ENCODE results near the gene TTLL11.

DNA sequence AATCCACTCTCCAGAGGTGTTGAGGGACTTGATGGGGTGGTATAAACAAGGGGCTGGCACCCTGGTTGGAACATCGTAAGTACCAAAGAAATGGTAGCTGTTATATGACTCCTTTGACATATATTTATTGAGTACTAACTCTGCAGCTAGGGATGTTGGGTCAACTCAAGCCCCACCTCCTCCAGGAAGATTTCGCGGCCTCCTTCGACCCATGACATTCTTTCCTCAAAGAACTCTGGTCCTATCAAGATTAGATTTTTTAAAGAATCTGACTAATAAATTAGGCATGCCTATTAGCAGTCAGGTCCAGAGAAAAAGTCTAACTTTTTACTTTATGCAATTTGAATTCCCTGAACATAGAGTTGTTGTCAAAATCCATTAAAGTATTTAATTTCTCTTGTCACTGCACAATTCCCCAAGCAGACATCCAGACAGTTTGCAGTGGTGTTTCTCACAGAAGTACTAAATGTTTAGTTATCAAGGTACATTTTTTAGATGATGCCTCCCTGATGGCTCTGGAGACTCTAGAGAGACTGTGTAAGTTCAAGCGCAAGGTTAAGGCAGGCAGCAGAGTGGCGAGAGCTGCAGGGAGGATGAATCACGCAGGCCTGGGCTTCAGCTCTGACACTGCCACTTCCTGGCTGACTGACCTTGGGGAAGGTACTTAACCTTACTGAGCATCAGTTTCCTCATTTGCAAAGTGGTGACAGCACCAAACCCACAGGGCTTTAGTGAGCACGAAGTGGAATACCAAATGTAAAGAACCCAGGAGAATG is 209.6 kb downstream of the TTLL11 start:
- TF ChIP-seq CTCF (IDR thresholded peaks at IDR 0.05; ENCODE audit: low read depth, low read length, missing input control) (no peak), JUND (IDR thresholded peaks at IDR 0.05) (no peak), EGR1 (IDR thresholded peaks at IDR 0.05; ENCODE audit: low read depth in 2 of 2) (no peak), REST (IDR thresholded peaks at IDR 0.05) (no peak), RAD21 (IDR thresholded peaks at IDR 0.05) (no peak)
- TF ChIP-seq, protein P1, sequence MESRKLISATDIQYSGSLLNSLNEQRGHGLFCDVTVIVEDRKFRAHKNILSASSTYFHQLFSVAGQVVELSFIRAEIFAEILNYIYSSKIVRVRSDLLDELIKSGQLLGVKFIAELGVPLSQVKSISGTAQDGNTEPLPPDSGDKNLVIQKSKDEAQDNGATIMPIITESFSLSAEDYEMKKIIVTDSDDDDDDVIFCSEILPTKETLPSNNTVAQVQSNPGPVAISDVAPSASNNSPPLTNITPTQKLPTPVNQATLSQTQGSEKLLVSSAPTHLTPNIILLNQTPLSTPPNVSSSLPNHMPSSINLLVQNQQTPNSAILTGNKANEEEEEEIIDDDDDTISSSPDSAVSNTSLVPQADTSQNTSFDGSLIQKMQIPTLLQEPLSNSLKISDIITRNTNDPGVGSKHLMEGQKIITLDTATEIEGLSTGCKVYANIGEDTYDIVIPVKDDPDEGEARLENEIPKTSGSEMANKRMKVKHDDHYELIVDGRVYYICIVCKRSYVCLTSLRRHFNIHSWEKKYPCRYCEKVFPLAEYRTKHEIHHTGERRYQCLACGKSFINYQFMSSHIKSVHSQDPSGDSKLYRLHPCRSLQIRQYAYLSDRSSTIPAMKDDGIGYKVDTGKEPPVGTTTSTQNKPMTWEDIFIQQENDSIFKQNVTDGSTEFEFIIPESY (IDR thresholded peaks at IDR 0.05), result no peak
